Fibroblast of lung (primary cell): Measurements from ENCODE around the gene KAT7. TPM values are rescaled to one million over a fixed set of nuclear protein-coding genes. Genes with fewer than 3 reads are reported as not detected.
A peak's percentile ranks its signal among the peaks of the same experiment; 100 is the strongest.

Source experiments
- DNase-seq, 2 donors: peaks; one replicate each; pipeline versions ENCODE4 v3.0.0 to v3.0.0-alpha.2; 2010; ENCODE audit warnings: low read depth in 2 of 2
- H2AFZ ChIP-seq: 2 replicates; pipeline ENCODE4 v1.5.1; 2012; ENCODE audit warnings: low read length, control low read depth, inconsistent platforms
- H3K27ac ChIP-seq: 2 replicates; pipeline ENCODE4 v1.5.1; 2011; ENCODE audit warnings: low read length, control low read depth; ENCODE audit not compliant: insufficient read depth
- H3K27me3 ChIP-seq: 2 replicates; pipeline ENCODE4 v1.5.1; 2011; ENCODE audit warnings: mild to moderate bottlenecking, low read length; ENCODE audit not compliant: control insufficient read depth, insufficient read depth
- H3K36me3 ChIP-seq: 2 replicates; pipeline ENCODE4 v1.5.1; 2011; ENCODE audit warnings: low read length; ENCODE audit not compliant: control insufficient read depth, insufficient read depth
- H3K4me1 ChIP-seq: 2 replicates; pipeline ENCODE4 v1.5.1; 2011; ENCODE audit warnings: low read length; ENCODE audit not compliant: control insufficient read depth, insufficient read depth; ENCODE audit errors: extremely low read depth
- H3K4me2 ChIP-seq: 2 replicates; pipeline ENCODE4 v1.5.1; 2011; ENCODE audit warnings: low read length, control low read depth; ENCODE audit not compliant: insufficient read depth; ENCODE audit errors: extremely low read depth
- H3K4me3 ChIP-seq, 4 experiments: fragments of 200-600 bp in 1 of 4; sonication (generic) in 1 of 4; replicated peaks in 1 of 4; 2 replicates each; pipeline ENCODE4 v1.5.1; 2011 to 2016; ENCODE audit warnings: low read length in 4 of 4, low read depth in 3 of 4, mild to moderate bottlenecking in 3 of 4, control low read depth in 2 of 4, inconsistent platforms in 1 of 4, mixed read lengths in 1 of 4; ENCODE audit not compliant: insufficient read depth in 1 of 4; ENCODE audit errors: control extremely low read depth in 1 of 4
- H3K79me2 ChIP-seq: 2 replicates; pipeline ENCODE4 v1.5.1; 2012; ENCODE audit warnings: mild to moderate bottlenecking, low read length, inconsistent platforms; ENCODE audit not compliant: control insufficient read depth, insufficient read depth
- H3K9ac ChIP-seq: 2 replicates; pipeline ENCODE4 v1.5.1; 2011; ENCODE audit warnings: mild to moderate bottlenecking, low read length, control low read depth; ENCODE audit not compliant: insufficient read depth
- H3K9me3 ChIP-seq: 2 replicates; pipeline ENCODE4 v1.5.1; 2012; ENCODE audit warnings: low read depth, low read length; ENCODE audit not compliant: control insufficient read depth, insufficient read depth
- H4K20me1 ChIP-seq: 2 replicates; pipeline ENCODE4 v1.5.1; 2011; ENCODE audit warnings: low read length; ENCODE audit not compliant: control insufficient read depth, insufficient read depth; ENCODE audit errors: extremely low read depth
- CTCF ChIP-seq, 2 donors: IDR thresholded peaks in 1 of 2; conservative IDR thresholded peaks in 1 of 2; 1 replicate in 1 of 2; 2 replicates in 1 of 2; pipeline ENCODE4 v1.5.1; 2011 to 2012; ENCODE audit warnings: low read length in 2 of 2, control low read depth in 1 of 2, inconsistent platforms in 1 of 2, low read depth in 1 of 2, mild to moderate bottlenecking in 1 of 2
- EZH2 ChIP-seq: IDR thresholded peaks from 2 replicates; pipeline ENCODE4 v1.5.1; 2012; ENCODE audit warnings: low read length, control low read depth, mild to moderate bottlenecking; ENCODE audit errors: missing control alignments
- polyA plus RNA-seq, 2 donors: library from polyadenylated mRNA; depleted of rRNA in 1 of 2; stranded (reverse) in 1 of 2; unstranded in 1 of 2; fragments of >200 nt; gene quantifications; 2 replicates each; pipeline ENCODE4 v1.2.1, GENCODE V29; 2011 to 2012; ENCODE audit warnings: missing spikeins in 1 of 2
- total RNA-seq: library from RNA; depleted of rRNA; stranded (reverse); fragments of >200 nt; gene quantifications from 2 replicates; pipeline ENCODE4 v1.2.1, GENCODE V29; 2014

The KAT7 gene
- total and polyA plus RNA-seq, 2 donors (not counting 1 experiment from before 2014, with no cell fraction given) = 25.6 to 35.5 TPM

DNA sequence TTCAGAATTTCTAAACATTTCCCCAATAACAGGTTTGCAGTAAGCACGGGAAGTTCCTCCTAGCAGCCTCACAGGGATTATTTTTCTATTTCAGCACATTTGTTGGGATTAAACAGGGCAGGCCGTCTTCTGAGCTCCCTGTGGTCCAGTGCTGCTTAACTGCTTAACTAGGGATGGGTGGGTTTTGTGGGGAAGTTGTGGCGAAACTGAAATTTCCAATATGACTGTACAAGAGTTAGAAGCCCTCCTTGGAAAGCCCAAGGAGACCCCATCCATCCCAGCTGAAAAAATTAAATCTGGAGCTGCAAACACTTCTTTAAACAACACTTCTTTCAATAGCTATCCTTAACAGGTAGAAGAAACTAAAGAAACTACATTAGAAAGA lies 46.8 kb upstream of the KAT7 start:
- Histone ChIP-seq H3K79me2 (no peaks in the 10 kb centered on the region), H3K9ac (no peak overlapping the region), H3K27me3 (no peaks in the 10 kb centered on the region), H3K4me2 (no peak overlapping the region), H3K27ac (no peak overlapping the region), H3K9me3 (no peaks in the 10 kb centered on the region), H4K20me1 (no peaks in the 10 kb centered on the region), H3K4me3 (no peak overlapping the region), H3K4me1 (peaks cover 6% of the 10 kb centered on the region), H2AFZ (no peak overlapping the region), H3K36me3 (no peaks in the 10 kb centered on the region)
- no peak for DNase-seq
- TF ChIP-seq CTCF (conservative IDR thresholded peaks at IDR 0.05 in 1 of 2, IDR thresholded peaks at IDR 0.05 in 1 of 2; ENCODE audit: low read depth in 1 of 2, low read length in 2 of 2) (no peak), EZH2 (no peak)

- Histone ChIP-seq H2AFZ (no peak overlapping the region), H3K4me1 (peaks cover 6% of the 10 kb centered on the region), H3K9ac (no peak overlapping the region), H3K27me3 (no peaks in the 10 kb centered on the region), H3K9me3 (no peaks in the 10 kb centered on the region), H3K4me3 (no peak overlapping the region), H3K4me2 (no peak overlapping the region), H3K36me3 (no peaks in the 10 kb centered on the region), H3K79me2 (no peaks in the 10 kb centered on the region), H3K27ac (no peak overlapping the region), H4K20me1 (no peaks in the 10 kb centered on the region)
- peak in 1 of 2 donors; percentile 21 for DNase-seq
- TF ChIP-seq EZH2 (no peak), CTCF (conservative IDR thresholded peaks at IDR 0.05 in 1 of 2, IDR thresholded peaks at IDR 0.05 in 1 of 2; ENCODE audit: low read depth in 1 of 2, low read length in 2 of 2) (no peak)
Observed at GRCh38 chr17:49742166-49742638, 46.3 kb upstream of the KAT7 start.

GRCh38 chr17:49745175-49746139 lies 43.0 kb upstream of the KAT7 start:
- Histone ChIP-seq H3K79me2 (no peaks in the 10 kb centered on the region), H3K9me3 (no peaks in the 10 kb centered on the region), H3K4me1 (peaks cover 6% of the 10 kb centered on the region), H3K27me3 (no peaks in the 10 kb centered on the region), H3K4me2 (no peak overlapping the region), H3K4me3 (no peak overlapping the region), H3K36me3 (no peaks in the 10 kb centered on the region), H3K27ac (no peak overlapping the region), H4K20me1 (no peaks in the 10 kb centered on the region), H3K9ac (no peak overlapping the region), H2AFZ (no peak overlapping the region)
- TF ChIP-seq CTCF (conservative IDR thresholded peaks at IDR 0.05 in 1 of 2, IDR thresholded peaks at IDR 0.05 in 1 of 2; ENCODE audit: low read depth in 1 of 2, low read length in 2 of 2) (no peak), EZH2 (no peak)
- no peak for DNase-seq
